Right atrium auricular region (tissue), 2 donors: ENCODE results near the gene LAMC3. TPM values are rescaled to one million over a fixed set of nuclear protein-coding genes. Genes with fewer than 3 reads are reported as not detected.

Source experiments
- DNase-seq: peaks from one replicate; pipeline ENCODE4 v3.0.0-alpha.2; 2019; ENCODE audit warnings: low spot score
- H3K27ac ChIP-seq, 2 donors: fragments of 200-600 bp; sonication (generic); 1 replicate in 1 of 2; 2 replicates in 1 of 2; pipeline ENCODE4 v1.5.1; 2016 to 2019
- H3K27me3 ChIP-seq, 2 donors: fragments of 200-600 bp; sonication (generic); one replicate each; pipeline versions ENCODE4 v1.5.1 to v1.6.0; 2017 to 2019
- H3K36me3 ChIP-seq: fragments of 200-600 bp; sonication (generic); one replicate; pipeline ENCODE4 v1.5.1; 2016
- H3K4me1 ChIP-seq, 2 donors: fragments of 200-600 bp; sonication (generic); one replicate each; pipeline versions ENCODE4 v1.5.1 to v1.6.0; 2017 to 2019
- H3K4me3 ChIP-seq, 2 donors: fragments of 200-600 bp; sonication (generic); 1 replicate in 1 of 2; 2 replicates in 1 of 2; pipeline ENCODE4 v1.5.1; 2017 to 2019; ENCODE audit warnings: mild to moderate bottlenecking in 1 of 2, moderate library complexity in 1 of 2
- H3K9me3 ChIP-seq, 2 donors: fragments of 200-600 bp; sonication (generic); one replicate each; pipeline ENCODE4 v1.5.1; 2019
- total RNA-seq, 2 donors: library from RNA; depleted of rRNA; stranded (reverse); fragments of >200 nt; gene quantifications; one replicate each; pipeline ENCODE4 v1.1.0, GENCODE V29; 2016
- TF ChIP-seq, protein P1 (sequence below), 2 donors: fragments of 200-600 bp; sonication (generic); IDR thresholded peaks; one replicate each; pipeline ENCODE4 v1.5.1; 2019; ENCODE audit warnings: antibody characterized with exemption in 2 of 2

The LAMC3 gene
- total RNA-seq, 2 donors from 2014 or later = 0.56 to 1.6 TPM

- Histone ChIP-seq H3K36me3 (no peaks in the 10 kb centered on the region), H3K4me1 (no peaks in the 10 kb centered on the region), H3K9me3 (no peaks in the 10 kb centered on the region), H3K27ac (no peak overlapping the region), H3K4me3 (no peak overlapping the region), H3K27me3 (no peaks in the 10 kb centered on the region)
- TF ChIP-seq, protein P1, sequence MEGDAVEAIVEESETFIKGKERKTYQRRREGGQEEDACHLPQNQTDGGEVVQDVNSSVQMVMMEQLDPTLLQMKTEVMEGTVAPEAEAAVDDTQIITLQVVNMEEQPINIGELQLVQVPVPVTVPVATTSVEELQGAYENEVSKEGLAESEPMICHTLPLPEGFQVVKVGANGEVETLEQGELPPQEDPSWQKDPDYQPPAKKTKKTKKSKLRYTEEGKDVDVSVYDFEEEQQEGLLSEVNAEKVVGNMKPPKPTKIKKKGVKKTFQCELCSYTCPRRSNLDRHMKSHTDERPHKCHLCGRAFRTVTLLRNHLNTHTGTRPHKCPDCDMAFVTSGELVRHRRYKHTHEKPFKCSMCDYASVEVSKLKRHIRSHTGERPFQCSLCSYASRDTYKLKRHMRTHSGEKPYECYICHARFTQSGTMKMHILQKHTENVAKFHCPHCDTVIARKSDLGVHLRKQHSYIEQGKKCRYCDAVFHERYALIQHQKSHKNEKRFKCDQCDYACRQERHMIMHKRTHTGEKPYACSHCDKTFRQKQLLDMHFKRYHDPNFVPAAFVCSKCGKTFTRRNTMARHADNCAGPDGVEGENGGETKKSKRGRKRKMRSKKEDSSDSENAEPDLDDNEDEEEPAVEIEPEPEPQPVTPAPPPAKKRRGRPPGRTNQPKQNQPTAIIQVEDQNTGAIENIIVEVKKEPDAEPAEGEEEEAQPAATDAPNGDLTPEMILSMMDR (IDR thresholded peaks at IDR 0.05) = no peak
- DNase-seq = no peak
Observed at GRCh38 chr9:130980526-130980925, 28.4 kb upstream of the LAMC3 start.

DNA sequence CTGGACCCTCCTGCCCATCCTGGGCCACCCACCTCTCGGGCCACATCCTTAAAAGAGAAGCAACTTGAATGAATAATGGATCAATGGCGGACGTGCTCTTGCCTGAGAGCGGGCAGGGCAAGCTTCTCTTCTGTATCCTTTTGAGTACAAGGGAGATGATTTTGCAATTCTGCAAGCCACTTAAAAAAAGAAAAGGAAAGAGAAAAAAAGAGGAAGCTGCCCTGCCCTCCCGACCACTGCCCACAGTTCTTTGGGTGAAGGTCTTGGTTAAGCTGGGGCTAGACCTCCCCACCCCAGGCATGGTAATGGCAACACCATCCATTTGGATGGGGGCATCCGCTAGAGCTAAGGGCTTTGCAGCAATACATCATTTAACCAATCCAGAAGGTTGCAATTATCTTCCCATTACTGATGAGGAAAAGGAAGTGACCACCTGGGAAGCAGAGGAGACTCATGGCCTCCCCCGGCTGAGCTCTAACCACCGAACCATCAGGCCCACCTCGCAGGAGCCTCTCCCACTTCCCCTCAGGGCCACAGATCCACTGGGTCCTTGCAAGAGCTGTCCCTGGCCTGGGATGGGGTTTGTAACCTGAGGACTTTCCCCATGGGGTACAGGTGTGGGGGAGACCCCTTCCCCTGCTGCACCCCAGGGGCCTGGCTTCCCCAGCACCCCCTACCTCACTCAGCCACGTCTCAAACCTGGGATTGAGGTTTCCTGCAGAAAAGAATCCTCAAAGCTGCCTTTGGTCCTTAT is 27.8 kb upstream of the LAMC3 start:
- no peaks in the 10 kb centered on the region for H3K36me3 ChIP-seq
- H3K27me3 ChIP-seq = no peaks in the 10 kb centered on the region
- H3K4me1 ChIP-seq = no peaks in the 10 kb centered on the region
- no peaks in the 10 kb centered on the region for H3K9me3 ChIP-seq
- no peak for DNase-seq
- H3K27ac ChIP-seq = no peak overlapping the region
- TF ChIP-seq, protein P1 (IDR thresholded peaks at IDR 0.05) = no peak
- no peak overlapping the region for H3K4me3 ChIP-seq

DNA sequence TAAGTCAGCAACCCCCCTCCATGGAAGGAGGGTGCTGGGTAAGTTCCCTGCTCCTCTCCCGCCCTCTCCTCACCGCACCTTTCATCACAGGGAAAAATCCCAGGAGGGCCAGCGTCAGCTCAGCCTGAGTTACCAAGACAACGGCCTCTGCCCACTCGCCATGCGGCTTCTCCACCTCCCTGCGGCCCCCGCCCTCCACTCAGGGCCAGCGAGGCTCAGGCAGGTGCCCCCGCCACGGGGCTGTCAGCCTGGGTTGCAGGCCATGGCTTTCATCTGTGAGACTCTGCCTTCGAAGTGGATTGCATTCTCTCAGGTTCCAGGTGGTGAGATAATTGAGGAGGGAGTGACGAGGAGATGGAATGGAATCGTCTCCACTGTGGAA is 27.2 kb upstream of the LAMC3 start:
- Histone ChIP-seq H3K4me1 (no peaks in the 10 kb centered on the region), H3K36me3 (no peaks in the 10 kb centered on the region), H3K27ac (no peak overlapping the region), H3K9me3 (no peaks in the 10 kb centered on the region), H3K4me3 (no peak overlapping the region), H3K27me3 (no peaks in the 10 kb centered on the region)
- TF ChIP-seq, protein P1 (IDR thresholded peaks at IDR 0.05) = no peak
- DNase-seq = no peak

- H3K36me3 ChIP-seq = no peaks in the 10 kb centered on the region
- no peak overlapping the region for H3K27ac ChIP-seq
- H3K27me3 ChIP-seq = no peaks in the 10 kb centered on the region
- no peak for DNase-seq
- no peaks in the 10 kb centered on the region for H3K4me1 ChIP-seq
- H3K4me3 ChIP-seq = no peak overlapping the region
- H3K9me3 ChIP-seq = no peaks in the 10 kb centered on the region
- TF ChIP-seq, protein P1 (IDR thresholded peaks at IDR 0.05) = no peak
Observed at GRCh38 chr9:130982636-130983358, 26.2 kb upstream of the LAMC3 start.

GRCh38 chr9:130983359-130983670 is 25.7 kb upstream of the LAMC3 start:
- TF ChIP-seq, protein P1 (IDR thresholded peaks at IDR 0.05) = no peak
- Histone ChIP-seq H3K27me3 (no peaks in the 10 kb centered on the region), H3K27ac (no peak overlapping the region), H3K4me1 (no peaks in the 10 kb centered on the region), H3K36me3 (no peaks in the 10 kb centered on the region), H3K9me3 (no peaks in the 10 kb centered on the region), H3K4me3 (no peak overlapping the region)
- DNase-seq = no peak
